HepG2 (cell line): ENCODE results near the gene ZCCHC3. TPM values are rescaled to one million over a fixed set of nuclear protein-coding genes. Genes with fewer than 3 reads are reported as not detected.

ENCODE experiments used
- FIP1L1 ChIP-seq: fragments of 200-400 bp; formaldehyde crosslinking; IDR thresholded peaks from 2 replicates; pipeline ENCODE4 v1.6.1; 2018; ENCODE audit warnings: low read depth, mild to moderate bottlenecking, low read length, moderate library complexity, borderline replicate concordance; ENCODE audit not compliant: insufficient read depth
- HNRNPL ChIP-seq: fragments of 200-400 bp; formaldehyde crosslinking; IDR thresholded peaks from 2 replicates; pipeline ENCODE4 v1.6.1; 2017; ENCODE audit warnings: mild to moderate bottlenecking, low read depth, low read length
- HOMEZ ChIP-seq: IDR thresholded peaks from 2 replicates; pipeline ENCODE4 v1.6.1; 2016; ENCODE audit warnings: low read depth
- IKZF1 ChIP-seq: fragments of 450-650 bp; IDR thresholded peaks from 2 replicates; pipeline ENCODE4 v1.7.1; 2016
- KLF15 ChIP-seq: sonication (generic); formaldehyde crosslinking; IDR thresholded peaks from 2 replicates; pipeline ENCODE4 v1.8.1; 2023; ENCODE audit warnings: borderline replicate concordance, mild to moderate bottlenecking, inconsistent platforms, missing genetic modification reagents, mixed read lengths
- NR3C1 ChIP-seq: sonication (generic); formaldehyde crosslinking; IDR thresholded peaks from 2 replicates; pipeline ENCODE4 v1.4.0; 2020; ENCODE audit warnings: missing genetic modification reagents
- PLRG1 ChIP-seq: fragments of 450-650 bp; conservative IDR thresholded peaks from 2 replicates; pipeline ENCODE4 v1.6.1; 2016
- THAP9 ChIP-seq: sonication (generic); formaldehyde crosslinking; IDR thresholded peaks from 2 replicates; pipeline ENCODE4; 2020; ENCODE audit warnings: missing genetic modification reagents, mild to moderate bottlenecking, borderline replicate concordance
- TRIM24 ChIP-seq: sonication (generic); formaldehyde crosslinking; IDR thresholded peaks from 2 replicates; pipeline ENCODE4 v1.8.0; 2022; ENCODE audit warnings: mild to moderate bottlenecking, missing genetic modification reagents
- ZC3H4 ChIP-seq: sonication (generic); formaldehyde crosslinking; IDR thresholded peaks from 2 replicates; pipeline ENCODE4 v1.4.0; 2020; ENCODE audit warnings: missing genetic modification reagents, borderline replicate concordance
- ZMYM4 ChIP-seq: sonication (generic); formaldehyde crosslinking; IDR thresholded peaks from 2 replicates; pipeline ENCODE4 v1.8.1; 2023; ENCODE audit warnings: mild to moderate bottlenecking, missing genetic modification reagents
- ZNF180 ChIP-seq: sonication (generic); formaldehyde crosslinking; IDR thresholded peaks from 2 replicates; pipeline ENCODE4 v1.4.0; 2020; ENCODE audit warnings: low read depth, missing genetic modification reagents, borderline replicate concordance
- ZNF318 ChIP-seq: sonication (generic); formaldehyde crosslinking; IDR thresholded peaks from 2 replicates; pipeline ENCODE4 v1.4.0; 2020; ENCODE audit warnings: mild to moderate bottlenecking, missing genetic modification reagents
- ZNF367 ChIP-seq: sonication (generic); formaldehyde crosslinking; IDR thresholded peaks from 2 replicates; pipeline ENCODE4 v1.4.0; 2020; ENCODE audit warnings: missing genetic modification reagents, borderline replicate concordance
- ZNF501 ChIP-seq: sonication (generic); formaldehyde crosslinking; IDR thresholded peaks from 2 replicates; pipeline ENCODE4 v1.5.1; 2020; ENCODE audit warnings: mild to moderate bottlenecking, moderate library complexity, missing genetic modification reagents
- ZNF605 ChIP-seq: sonication (generic); formaldehyde crosslinking; IDR thresholded peaks from 2 replicates; pipeline ENCODE4 v1.8.0; 2022; ENCODE audit warnings: mild to moderate bottlenecking, missing genetic modification reagents
- ZNF619 ChIP-seq: sonication (generic); formaldehyde crosslinking; IDR thresholded peaks from 2 replicates; pipeline ENCODE4 v1.4.0; 2020; ENCODE audit warnings: mild to moderate bottlenecking, missing genetic modification reagents
- ZNF788 ChIP-seq: sonication (generic); formaldehyde crosslinking; IDR thresholded peaks from 2 replicates; pipeline ENCODE4 v1.5.0; 2020; ENCODE audit warnings: mild to moderate bottlenecking, missing genetic modification reagents, borderline replicate concordance
- polyA plus RNA-seq, 8 experiments: library from polyadenylated mRNA; depleted of rRNA in 3 of 8; stranded (reverse) in 7 of 8; unstranded in 1 of 8; fragments of >200 nt; fragmentation: Illumina TruSeq in 4 of 8; extraction: Trizol in 4 of 8; gene quantifications; 2 replicates each; pipeline versions ENCODE4 v1.2.1 to v1.2.3, GENCODE V29; 2011 to 2016; ENCODE audit warnings: low read depth in 4 of 8, missing spikeins in 1 of 8, mixed read lengths in 1 of 8; ENCODE audit not compliant: insufficient read depth in 1 of 8
- total RNA-seq, 5 experiments: library from RNA; depleted of rRNA; stranded (reverse); fragments of >200 nt; fragmentation: Illumina TruSeq; extraction: Trizol; gene quantifications; 2 replicates each; pipeline ENCODE4 v1.2.3, GENCODE V29; 2016; ENCODE audit warnings: low read depth in 1 of 5

Gene ZCCHC3
- total and polyA plus RNA-seq, 2 of the 13 experiments (the other 11 are each of a cell fraction or from before 2014, with no cell fraction given) = 46.6 to 63.0 TPM

- no peak; the same call in 1 of the 2 replicates for TF ChIP-seq ZNF318 (CRISPR knock-in tag)
- no peak; the same call in 1 of the 2 replicates for TF ChIP-seq ZNF367
- TF ChIP-seq FIP1L1 = no peak
- no peak for TF ChIP-seq ZNF180
- TF ChIP-seq ZNF501 (CRISPR knock-in tag) = no peak
- no peak for TF ChIP-seq PLRG1
- no peak for TF ChIP-seq NR3C1 (CRISPR knock-in tag)
- TF ChIP-seq TRIM24 (CRISPR knock-in tag) = no peak
- no peak for TF ChIP-seq ZNF619 (CRISPR knock-in tag)
- no peak for TF ChIP-seq ZMYM4 (CRISPR knock-in tag)
- no peak for TF ChIP-seq KLF15 (CRISPR knock-in tag)
- TF ChIP-seq HNRNPL = 0 out of 2 replicates have a peak, but pooled peaks have one; percentile 17
- no peak for TF ChIP-seq THAP9 (CRISPR knock-in tag)
- TF ChIP-seq ZNF788 (CRISPR knock-in tag) = no peak
- no peak; the same call in 1 of the 2 replicates for TF ChIP-seq HOMEZ (CRISPR knock-in tag)
- 0 out of 2 replicates have a peak, but pooled peaks have one; percentile 47 for TF ChIP-seq ZC3H4 (CRISPR knock-in tag)
- TF ChIP-seq ZNF605 (CRISPR knock-in tag) = no peak
- TF ChIP-seq IKZF1 = no peak
Measured at GRCh38 chr20:326645-327185, 29.3 kb downstream of the ZCCHC3 start (continued).
